ENCODE measurements around the gene PLAU.
"Not testable (repeated sequence)": the region's sequence is repeated elsewhere in the genome, so short reads cannot be mapped to it uniquely, and the experiment has no call there.

The PLAU gene

DNA sequence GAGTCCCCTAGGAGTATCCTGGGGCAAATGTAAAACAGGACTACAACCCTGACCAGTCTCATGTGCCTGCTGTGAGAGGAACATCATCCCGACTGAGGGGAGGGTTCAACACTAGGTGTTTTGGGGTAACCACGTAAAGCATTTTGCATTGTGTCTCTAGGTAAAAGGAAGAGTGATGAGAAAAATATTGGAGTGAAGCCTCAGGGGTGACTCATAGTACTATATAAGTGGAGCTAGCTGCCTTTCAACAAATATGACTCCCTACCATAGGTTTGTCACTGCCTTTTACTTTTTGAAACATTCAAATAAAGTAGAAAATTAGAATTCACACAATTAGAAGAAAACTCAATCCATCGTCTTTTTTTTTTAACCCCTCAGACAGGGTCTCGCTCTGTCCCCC, 34.0 kb upstream of the PLAU start:
- no peak for DNase-seq (ENCODE audit: low spot score)

DNA sequence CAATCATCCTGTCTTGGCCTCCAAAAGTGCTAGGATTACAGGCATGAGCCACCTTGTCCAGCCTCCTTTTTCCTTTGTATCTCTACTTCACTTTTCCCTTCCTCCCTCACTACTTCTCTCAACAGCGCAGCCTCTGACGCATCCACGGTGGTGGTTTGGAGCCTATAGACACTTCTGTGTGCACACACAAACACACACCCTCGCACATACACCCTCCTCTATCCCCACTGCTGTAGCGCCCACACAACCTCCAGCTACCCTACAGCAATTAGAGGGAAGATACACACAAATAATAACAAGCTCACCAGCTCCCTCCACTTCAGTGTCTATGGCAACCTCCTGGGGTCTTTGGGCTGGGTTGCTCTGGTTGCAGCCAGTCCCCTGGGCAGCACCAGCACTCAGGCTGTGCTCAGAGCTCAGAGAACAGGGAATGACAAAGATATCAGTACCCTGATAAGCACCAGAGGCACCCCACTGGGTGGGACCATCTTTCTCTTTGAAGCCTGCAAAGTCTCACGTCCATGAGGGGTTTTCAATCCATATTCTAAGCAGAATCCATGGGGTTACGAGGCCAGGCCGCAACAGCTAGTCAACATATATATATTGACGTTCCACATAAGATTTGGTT, 33.3 kb upstream of the PLAU start:
- DNase-seq (ENCODE audit: low spot score): no peak

DNA sequence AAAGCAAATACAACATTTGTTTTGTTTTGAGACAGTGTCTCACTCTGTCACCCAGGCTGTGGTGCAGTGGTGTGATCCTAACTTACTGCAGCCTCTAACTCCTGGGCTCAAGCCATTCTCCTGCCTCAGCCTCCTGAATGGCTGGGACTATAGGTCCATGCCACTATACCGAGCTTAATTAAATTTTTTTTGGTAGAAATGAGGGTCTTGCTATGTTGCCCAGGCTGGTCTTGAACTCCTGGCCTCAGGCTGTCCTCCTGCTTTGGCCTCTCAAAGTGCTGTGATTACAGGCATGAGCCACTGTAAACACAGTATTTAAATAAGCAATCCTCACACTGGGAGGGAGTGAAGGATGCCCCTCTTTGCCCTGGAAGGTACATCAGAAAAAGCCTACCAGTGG, 32.6 kb upstream of the PLAU start:
- no peak for DNase-seq (ENCODE audit: low spot score)

DNA sequence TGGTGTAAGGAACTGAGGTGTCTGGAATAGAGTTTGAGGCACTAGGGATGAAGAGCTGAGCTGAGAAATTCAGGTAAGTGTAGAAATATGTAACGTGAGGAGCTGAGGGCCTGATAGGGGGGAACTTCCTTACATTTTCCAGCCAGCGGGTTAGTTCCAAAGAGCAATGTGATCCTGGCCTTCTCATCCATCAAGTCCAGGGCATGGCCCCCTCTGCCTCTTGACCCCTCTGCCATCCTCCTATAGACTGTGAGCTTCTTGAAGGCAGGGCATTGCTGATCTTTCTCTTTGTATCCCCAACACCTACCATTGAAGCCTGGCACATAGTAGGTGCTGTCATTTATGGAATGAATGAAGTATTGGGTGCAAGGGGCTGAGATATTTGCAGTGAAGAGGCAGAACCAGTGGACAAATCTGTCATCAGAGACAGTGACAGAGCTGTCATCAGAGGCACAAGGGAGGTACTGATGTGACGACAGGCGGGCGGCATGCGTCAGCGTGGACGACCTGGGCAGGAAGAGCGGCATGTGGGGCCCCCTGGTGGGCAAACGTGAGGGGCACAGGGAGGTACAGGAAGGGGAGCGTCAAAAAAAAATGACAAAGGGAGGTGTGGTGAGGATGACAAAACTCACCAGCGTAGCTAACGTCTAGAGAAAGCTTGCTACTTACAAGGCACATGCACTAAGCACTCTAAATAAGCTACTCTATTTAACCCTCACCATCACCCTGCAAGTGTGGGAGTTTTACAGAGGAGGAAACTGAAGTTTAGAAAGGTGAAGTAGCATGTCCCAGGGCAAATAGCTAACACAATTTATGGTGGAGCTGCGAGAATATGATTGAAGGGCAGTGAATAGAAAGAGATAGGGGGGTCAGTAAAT, 31.4 kb upstream of the PLAU start:
- peak; percentile 91 for DNase-seq (ENCODE audit: low spot score)

DNA sequence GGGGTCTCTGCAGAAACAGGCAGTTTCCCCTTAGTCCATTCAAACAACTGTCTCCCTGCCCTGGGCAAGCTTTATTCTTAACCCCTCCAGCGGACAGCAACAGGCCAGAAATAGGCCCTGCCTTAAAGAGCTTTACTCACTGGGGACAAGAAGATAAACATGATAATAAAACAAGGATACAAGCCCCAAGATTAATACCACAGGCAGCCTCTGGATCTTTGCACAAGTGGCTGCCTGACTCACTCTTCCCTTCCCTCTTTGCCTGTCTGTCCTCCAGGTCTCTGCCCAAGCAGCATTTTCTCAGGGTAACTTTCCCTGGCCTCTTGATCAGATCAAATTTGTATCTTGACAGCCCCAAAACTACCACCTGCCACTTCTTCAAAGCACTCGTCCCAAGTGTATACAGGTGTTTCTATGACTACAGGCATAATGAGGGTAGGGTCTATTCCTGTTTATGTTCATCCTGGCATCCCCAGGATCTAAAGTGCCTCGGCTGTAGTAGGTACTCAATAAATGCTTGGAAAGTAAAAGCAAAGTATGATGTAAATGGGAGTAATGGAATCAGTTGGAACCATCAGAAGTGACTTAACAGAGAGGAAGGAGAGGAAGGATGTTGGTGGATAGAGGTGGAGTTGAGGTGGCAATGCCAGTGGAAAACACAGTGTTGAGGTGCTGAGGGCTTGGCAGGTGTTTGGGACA, 29.6 kb upstream of the PLAU start:
- no peak for DNase-seq (ENCODE audit: low spot score)

DNA sequence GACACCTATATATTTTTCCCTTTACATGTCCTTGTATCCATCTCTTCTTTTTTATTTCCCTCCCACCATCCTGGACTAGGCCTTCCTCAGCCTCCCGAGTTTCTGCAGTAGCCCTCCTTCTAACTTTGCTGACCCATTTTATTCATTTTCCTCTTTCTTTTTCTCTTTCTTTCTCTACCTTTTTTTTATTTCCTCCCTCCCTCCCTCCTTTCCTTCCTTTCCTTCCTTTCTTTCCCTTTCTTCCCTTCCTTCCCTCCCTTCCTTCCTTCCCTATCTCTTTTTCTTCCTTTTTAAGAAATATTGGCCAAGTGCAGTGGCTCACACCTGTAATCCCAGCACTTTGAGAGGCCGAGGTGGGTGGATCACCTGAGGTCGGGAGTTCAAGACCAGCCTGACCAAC, 26.9 kb upstream of the PLAU start:
- DNase-seq (ENCODE audit: low spot score): no peak

DNA sequence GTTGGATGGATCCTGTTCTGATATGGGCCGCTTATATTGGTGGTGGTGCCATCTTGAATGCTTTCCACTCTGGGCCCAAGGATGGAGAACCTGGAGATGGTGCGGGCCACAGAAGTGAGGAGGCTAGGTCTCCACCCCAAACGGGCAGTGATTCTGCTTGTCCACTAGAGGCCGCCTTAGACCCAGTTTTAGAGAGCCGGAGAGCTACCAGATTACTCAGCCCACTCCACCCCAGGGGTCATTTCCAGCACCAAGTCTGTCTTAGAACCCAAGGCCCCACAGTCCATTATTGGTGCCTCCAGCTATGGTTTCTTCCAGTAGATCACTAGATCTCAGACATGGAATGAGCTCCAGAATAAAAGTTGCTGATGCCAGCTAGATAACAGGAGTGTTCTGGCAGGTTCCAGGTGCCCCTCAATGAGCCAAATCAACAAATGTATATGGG, 24.8 kb upstream of the PLAU start:
- peak; percentile 88 for DNase-seq (ENCODE audit: low spot score)

DNA sequence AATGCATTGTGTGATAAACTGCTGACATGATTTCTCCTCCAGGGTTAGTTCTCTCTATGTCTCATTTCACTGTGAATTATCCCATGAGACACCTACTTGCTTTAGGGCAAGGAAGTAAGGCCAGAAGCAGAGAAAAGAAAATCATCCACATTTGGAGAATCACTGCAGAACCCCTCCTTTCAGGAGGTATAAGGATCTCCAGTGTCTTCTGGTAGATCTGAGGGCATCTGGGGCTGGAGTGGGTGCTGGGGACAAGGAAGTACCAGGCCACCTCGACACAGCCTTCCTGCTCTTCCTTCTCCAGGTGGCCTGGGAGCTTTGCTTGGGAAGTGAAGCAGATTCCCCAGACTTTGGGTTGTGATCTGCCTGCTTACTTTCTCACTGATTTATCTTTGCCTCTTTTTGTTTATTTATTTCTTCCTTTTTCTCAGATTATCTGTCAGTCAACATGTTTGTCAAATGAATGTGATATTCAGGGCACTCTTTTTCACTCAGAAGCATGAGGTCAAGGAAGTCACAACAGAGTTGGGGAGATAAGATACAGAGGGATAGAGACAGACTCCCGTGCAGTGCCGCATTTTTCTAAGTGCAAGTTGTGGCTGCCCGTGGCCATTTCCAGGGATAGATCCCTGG, 24.2 kb upstream of the PLAU start:
- DNase-seq (ENCODE audit: low spot score): peak; percentile 50

DNA sequence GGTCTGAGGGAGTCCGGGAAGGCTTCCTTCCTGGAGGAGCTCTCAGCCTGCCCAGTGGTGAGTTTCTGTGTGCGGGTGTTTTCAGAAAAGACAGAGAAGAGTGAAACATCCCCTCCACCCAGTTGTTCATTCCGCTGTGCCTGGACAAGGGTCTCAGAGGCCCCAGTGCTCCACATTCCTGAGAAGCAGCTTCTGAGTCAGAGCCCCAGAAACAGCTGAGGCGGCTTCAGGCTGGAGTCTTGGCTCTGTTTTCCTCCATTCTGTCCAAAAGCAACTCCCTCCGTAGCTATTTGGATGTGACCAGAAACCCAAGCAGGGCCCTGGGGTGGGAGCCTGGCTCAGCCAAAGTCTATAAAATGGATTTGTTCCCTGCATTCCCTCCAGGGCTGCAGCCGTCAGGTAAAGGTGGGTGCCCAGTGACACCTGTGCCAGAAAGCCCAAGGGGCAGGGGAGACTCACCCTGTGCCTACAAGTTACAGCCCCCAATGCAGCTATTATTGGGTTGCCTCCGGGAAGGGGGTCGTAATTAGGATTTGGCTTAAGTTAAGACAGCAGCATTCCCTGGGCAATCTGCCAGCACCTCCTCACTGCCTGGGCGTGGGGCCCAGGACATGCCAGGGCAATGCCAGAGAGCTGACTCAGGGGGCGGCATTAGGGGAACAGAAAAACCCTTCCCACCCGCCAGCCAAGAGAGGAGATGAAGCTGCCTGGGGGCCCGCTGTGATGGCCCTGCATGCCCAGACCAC, 23.5 kb upstream of the PLAU start:
- peak; percentile 97 for DNase-seq (ENCODE audit: low spot score)

DNA sequence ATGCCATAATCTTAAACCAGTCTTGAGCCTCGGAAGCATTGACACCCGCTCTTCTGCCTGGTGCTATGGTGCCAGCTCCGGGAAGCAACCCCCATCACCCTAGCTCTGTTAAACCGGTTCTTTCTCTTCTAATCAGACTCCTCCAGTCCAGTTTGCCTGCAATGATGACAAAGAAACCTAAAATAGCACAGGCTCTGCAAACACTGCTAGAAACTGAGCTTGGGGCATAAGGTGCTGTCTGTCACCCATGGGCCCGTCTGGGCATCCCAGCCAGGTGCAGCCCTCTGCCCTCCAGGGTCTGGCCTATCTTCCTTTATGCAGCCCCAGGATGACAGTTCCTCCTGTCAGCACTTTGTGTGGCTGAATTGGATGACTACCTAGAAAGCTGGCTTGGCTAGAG, 22.4 kb upstream of the PLAU start:
- peak; percentile 39 for DNase-seq (ENCODE audit: low spot score)

DNA sequence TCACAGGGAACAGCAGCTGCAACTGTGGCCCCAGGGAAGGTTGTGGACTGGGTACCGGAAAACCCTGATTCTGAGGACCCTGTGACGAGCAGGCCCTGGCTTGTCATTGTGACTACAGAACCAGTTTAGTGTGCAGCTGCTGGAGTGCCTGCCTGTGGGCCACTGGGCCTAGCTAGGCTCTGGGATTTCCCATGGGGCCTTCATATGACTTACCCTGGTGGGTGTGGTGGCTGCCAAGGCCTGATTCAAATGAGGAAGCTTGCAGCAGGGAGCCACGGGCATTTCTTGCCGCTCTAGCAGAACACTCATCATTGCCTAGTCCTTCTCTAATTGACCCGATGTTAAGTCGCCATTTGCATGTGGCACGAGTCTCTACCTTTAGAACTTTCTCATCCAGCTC, 21.9 kb upstream of the PLAU start:
- peak; percentile 80 for DNase-seq (ENCODE audit: low spot score)

DNA sequence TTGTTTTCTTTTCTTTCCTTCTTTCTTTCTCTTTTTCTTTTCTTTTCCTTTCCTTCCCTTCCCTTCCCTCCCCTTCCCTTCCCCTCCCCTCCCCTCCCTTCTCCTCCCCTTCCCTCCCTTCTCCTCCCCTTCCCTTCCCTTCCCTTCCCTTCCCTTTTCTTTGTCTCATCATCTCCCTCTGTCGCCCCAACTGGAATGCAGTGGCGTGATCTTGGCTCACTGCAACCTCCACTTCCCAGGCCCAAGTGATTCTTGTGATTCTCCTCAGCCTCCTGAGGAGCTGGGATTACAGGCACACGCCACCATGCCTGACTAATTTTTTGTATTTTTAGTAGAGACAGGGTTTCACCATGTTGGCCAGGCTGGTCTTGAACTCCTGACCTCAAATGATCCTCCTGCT, 21.5 kb upstream of the PLAU start:
- not testable (repeated sequence) for DNase-seq (ENCODE audit: low spot score)

DNA sequence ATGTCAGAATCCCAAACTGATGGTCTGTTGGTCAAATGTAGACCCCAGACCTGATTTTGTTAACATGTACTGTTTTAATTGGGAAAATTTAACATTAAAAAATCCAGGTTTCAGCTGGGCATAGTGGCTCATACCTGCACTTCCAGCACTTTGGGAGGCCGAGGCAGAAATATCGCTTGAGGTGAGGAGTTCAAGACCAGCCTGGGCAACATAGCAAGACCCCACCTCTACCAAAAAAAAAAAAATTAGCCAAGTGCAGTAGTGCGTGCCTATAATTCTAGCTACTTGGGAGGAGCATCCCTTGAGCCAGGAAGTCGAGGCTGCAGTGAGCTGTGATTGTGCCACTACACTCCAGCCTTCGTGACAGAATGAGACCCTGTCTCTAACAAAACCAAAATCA, 20.7 kb upstream of the PLAU start:
- no peak for DNase-seq (ENCODE audit: low spot score)

DNA sequence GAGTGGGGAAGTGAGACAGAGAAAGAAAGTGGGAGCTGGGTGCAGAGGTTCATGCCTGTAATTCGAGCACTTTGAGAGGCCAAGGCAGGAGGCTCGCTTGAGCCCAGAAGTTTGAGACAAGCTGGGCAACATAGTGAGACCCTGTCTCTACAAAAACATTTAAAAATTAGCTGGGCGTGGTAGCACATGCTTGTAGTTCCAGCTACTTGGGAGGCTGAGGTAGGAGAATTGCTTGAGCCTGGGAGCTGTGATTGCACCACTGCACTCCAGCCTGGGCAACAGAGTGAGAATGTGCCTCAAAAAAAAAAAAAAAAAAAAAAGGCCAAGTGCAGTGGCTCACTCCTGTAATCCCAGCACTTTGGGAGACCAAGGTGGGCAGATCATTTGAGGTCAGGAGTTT, 20.1 kb upstream of the PLAU start:
- not testable (repeated sequence) for DNase-seq (ENCODE audit: low spot score)

DNA sequence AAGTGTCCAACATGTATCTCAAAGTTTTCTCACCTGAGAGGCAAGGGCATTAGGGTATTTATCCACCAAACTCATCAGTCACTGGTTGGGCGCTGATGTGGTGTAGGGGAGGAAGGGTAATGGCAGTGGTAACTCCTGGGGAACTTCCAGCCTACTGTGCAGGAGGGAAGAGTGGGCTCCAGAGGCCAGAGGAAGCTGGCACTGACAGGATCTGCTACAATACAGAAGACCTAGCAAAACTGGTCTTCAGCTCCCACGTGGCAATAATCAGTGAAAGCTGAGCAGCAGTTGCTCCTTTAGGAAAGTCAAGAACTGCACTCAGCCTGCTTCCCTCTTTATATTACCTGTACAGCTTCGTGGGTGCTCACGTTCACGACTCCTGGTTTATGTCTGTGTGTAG, 19.4 kb upstream of the PLAU start:
- no peak for DNase-seq (ENCODE audit: low spot score)

DNA sequence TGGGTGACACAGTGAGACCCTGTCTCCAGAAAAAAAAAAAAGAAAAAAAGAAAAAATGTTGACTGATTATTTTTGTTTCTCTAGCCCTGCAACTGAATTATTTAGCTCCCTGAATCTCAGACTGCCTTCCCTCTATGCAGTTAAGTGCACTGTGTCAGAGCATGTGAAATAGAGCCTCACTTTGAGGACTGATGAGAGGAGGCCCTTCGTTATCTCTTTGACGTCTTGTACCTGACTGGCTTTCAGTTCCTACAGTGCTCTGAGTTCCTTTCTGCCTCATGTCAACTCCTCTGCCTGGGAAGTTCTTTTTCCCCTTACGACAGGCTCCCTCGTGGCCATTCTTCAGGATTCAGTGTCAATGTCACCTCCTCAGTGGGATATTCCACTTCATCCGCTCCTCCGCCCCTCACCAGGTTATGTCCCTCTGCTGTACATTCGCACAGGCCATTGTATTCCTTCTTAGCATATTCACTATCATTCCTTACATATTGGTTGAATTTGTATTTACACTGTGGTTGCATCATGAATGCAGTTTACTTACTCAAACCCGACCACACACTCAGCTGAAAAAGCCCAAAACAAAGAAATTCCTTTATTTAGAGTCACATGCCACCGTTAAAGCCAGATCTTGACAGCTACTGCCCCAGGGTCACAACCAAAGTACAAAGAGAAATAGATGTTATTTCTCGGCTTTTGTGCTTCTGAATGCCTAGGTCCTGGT, 18.5 kb upstream of the PLAU start:
- DNase-seq (ENCODE audit: low spot score): no peak

DNA sequence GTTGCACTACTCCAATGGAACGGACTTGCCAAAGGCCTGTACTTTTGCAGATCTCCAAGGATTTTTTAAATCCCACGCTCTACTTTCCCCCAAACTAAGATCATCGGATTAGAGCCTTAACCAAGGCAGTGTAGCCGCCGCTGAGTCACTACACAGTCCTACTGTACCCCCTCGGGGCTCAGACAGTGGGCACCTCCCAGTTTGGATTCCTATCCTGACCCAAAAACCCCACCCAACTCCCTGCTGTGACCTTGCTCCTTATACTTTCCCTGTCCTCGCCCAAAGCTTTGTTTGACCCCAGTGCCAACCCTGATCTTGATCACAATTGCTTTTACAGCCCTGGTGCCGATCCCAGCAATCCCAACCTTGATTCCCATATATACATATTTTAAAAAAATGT, 17.5 kb upstream of the PLAU start:
- DNase-seq (ENCODE audit: low spot score): peak; percentile 50

DNA sequence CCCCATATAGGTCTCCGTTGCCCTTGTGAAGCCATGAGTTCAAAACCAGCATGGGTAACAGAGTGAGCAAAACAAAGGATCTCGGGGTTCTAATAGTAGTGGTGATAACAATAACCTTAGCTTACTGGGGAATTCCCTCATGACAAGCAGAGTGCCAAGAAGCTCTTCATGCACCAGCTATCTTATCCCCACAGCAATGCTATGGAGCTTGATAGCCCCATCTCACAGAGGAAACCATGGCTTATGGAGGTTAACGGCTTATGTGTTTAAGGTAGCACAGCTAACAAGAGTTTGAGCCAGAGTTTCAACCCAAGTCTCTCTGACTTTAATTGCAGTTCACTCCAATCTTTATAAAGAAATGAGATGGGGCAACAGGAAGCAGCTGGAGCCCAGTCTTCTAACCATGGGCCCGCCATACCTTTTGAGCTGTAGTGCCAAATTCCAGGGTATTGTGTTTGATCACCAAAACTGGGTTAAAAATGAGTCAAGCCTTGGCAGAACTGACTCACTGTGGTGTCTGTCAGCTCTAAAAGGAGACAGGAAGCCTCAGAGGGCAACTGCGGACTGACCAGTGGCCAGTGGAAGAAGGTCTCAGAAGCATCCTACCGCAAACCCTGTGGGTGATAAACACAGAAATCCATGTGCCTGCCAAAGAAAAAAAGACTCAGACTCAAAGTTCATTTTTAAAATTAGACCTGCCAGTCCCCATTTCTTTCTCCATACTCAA, 16.5 kb upstream of the PLAU start:
- DNase-seq (ENCODE audit: low spot score): no peak

DNA sequence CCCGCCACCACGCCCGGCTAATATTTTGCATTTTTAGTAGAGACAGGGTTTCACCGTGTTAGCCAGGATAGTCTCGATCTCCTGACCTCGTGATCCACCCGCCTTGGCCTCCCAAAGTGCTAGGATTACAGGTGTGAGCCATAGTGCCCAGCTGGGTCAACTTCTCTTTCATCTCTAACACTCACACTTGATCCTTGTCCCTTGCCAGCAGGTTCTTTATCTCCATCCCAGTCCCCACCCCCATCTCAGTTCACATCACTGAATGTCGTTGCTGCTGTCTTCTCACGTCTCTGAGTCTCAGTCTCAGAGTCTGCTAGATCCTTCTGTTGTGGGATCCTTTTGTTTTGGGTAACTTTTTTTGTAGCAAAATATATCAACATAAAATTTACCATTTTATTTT, 15.6 kb upstream of the PLAU start:
- DNase-seq (ENCODE audit: low spot score): not testable (repeated sequence)

DNA sequence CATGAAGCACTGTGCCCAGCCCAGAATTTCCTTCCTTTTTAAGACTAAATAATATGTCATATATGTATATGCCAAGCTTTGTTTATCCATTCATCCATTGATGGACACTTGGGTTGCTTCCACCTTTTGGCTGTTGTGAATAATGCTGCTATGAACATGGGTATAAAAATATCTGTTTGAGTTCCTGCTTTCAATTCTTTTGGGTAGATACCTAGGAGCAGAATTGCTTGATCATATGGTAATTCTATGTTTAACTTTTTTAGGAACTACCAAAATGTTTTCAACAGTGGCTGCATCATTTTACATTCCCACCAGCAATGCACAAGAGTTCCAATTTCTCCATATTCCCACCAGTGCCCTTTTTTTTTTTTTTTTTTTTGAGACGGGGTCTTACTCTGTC, 13.2 kb upstream of the PLAU start:
- DNase-seq (ENCODE audit: low spot score): no peak

Data from LoVo (cell line).